ENCODE data around the gene COL6A1. TPM values are rescaled to one million over a fixed set of nuclear protein-coding genes. Genes with fewer than 3 reads are reported as not detected.

The COL6A1 gene
- polyA plus RNA-seq, 2 donors: 105 to 123 TPM

GRCh38 chr21:45965084-45965809 lies 16.3 kb upstream of the COL6A1 start:
- H3K27me3 ChIP-seq (ENCODE audit: control insufficient read depth in 1 of 2, insufficient read depth in 2 of 2, low read length in 2 of 2): no peaks in the 10 kb centered on the region
- 85 to 88% methylated on average over 4 of the region's 4 CpGs for WGBS, 2 donors
- no peaks in the 10 kb centered on the region for H3K36me3 ChIP-seq (ENCODE audit: control insufficient read depth in 2 of 2, insufficient read depth in 2 of 2, low read length in 1 of 2)
- no peak overlapping the region for H3K4me3 ChIP-seq (ENCODE audit: low read depth in 1 of 2, low read length in 2 of 2)
- no peaks in the 10 kb centered on the region for H3K4me1 ChIP-seq (ENCODE audit: control insufficient read depth in 2 of 2, insufficient read depth in 2 of 2, low read length in 1 of 2)
- H3K9me3 ChIP-seq (ENCODE audit: control insufficient read depth in 2 of 2, insufficient read depth in 1 of 2, low read depth in 1 of 2, low read length in 1 of 2): peaks cover 0 to 3% of the 10 kb centered on the region in 2 donors
- no peak overlapping the region for H3K27ac ChIP-seq (ENCODE audit: low read depth in 2 of 2, low read length in 1 of 2)

- Histone ChIP-seq H3K27me3 (ENCODE audit: control insufficient read depth in 1 of 2, insufficient read depth in 2 of 2, low read length in 2 of 2) (no peaks in the 10 kb centered on the region), H3K36me3 (ENCODE audit: control insufficient read depth in 2 of 2, insufficient read depth in 2 of 2, low read length in 1 of 2) (no peaks in the 10 kb centered on the region), H3K27ac (ENCODE audit: low read depth in 2 of 2, low read length in 1 of 2) (no peak overlapping the region), H3K4me1 (ENCODE audit: control insufficient read depth in 2 of 2, insufficient read depth in 2 of 2, low read length in 1 of 2) (peaks cover 0 to 3% of the 10 kb centered on the region in 2 donors), H3K9me3 (ENCODE audit: control insufficient read depth in 2 of 2, insufficient read depth in 1 of 2, low read depth in 1 of 2, low read length in 1 of 2) (peaks cover 0 to 3% of the 10 kb centered on the region in 2 donors), H3K4me3 (ENCODE audit: low read depth in 1 of 2, low read length in 2 of 2) (no peak overlapping the region)
- 69% methylated on average over 9 of the region's 9 CpGs for WGBS, 2 donors
Measured at GRCh38 chr21:45966791-45967394, 14.7 kb upstream of the COL6A1 start.

DNA sequence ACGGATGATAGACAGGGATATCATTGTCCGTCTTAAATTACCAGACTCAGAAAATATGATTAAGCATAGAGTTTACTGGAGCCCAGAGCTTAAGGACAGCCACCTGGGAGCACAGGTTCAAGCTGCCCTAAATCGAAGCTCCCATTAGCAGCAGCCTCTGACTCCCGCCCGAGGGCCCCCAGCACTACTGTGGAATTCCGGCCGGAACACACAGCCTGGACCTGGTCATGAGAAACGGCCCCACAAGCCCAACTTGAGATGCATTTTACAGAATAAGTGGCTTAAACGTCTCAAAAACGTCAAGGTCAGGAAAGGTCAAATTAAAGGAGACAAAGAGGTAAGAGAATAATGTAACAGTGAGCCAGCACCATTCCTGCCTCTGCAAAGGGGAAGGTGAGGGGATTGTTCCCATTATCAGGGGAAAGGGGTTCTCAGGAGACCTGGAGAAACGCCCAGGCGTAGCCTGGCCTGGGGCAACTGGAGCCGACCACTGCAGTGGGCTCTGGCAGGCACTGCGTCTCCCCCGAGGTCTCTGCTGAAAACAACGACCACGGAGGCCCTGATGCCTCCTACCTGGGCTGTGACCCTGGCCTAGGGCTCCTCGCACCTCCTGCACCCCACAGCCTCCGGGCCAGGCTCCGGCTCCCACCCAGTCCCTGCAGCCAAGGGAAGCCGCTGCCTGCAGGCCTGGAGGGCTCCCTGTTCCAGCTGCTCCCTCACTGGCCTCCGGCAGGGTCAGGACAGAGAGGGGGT lies 11.5 kb upstream of the COL6A1 start:
- Histone ChIP-seq H3K36me3 (ENCODE audit: control insufficient read depth in 2 of 2, insufficient read depth in 2 of 2, low read length in 1 of 2) (no peaks in the 10 kb centered on the region), H3K27me3 (ENCODE audit: control insufficient read depth in 1 of 2, insufficient read depth in 2 of 2, low read length in 2 of 2) (peaks cover 0 to 9% of the 10 kb centered on the region in 2 donors), H3K9me3 (ENCODE audit: control insufficient read depth in 2 of 2, insufficient read depth in 1 of 2, low read depth in 1 of 2, low read length in 1 of 2) (no peaks in the 10 kb centered on the region), H3K27ac (ENCODE audit: low read depth in 2 of 2, low read length in 1 of 2) (no peak overlapping the region), H3K4me1 (ENCODE audit: control insufficient read depth in 2 of 2, insufficient read depth in 2 of 2, low read length in 1 of 2) (peaks cover 3 to 18% of the 10 kb centered on the region in 2 donors), H3K4me3 (ENCODE audit: low read depth in 1 of 2, low read length in 2 of 2) (no peak overlapping the region)
- WGBS, 2 donors: 62 to 65% methylated on average over 18 to 22 of the region's 22 CpGs

DNA sequence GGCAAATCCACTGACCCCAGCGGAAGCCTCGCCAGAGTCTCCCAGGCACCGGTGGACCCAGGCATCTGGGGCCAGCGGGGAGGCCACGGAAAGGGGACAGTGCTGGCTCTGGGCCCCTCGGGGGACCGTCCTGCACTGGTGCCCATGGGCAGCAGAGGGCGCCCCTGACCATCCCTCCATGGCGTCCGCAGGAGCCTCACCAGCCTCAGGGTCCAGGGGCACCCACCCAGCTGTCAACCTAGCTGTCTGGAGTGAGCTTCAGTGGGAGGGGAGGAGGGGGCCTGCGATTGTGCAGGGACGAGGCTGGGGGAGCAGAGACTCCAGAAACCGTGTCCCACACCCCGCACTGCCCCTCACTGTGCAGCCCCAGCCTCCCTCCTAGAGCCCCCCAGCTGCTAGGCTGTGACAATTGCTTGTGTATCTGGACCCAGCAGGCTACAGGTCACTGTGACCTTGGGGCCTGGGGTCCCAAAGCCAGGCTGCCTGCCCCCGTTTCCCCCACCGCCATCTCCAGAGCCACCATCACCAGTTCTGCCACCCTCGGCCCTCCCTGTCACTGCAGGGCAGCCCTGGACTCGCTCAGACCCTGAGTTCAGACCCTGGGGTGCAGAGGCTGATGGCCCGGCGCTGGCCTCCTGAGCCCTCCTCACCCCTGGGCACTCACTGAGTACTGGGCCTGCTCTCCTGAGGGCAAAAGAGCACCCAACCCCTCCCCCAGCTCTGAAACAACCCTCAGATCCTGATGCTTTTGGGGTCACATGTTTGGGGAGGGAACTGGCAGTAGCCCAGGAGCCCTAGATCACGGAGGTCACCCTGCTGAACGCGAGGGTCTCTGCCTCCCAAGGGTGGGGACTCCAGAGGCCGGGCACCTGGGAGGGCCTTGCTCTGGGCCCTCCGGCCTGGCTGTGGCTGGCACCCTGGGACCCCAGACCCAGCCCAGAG lies 10.6 kb upstream of the COL6A1 start:
- peak overlapping the region; percentile 70 to 83 for H3K27ac ChIP-seq (ENCODE audit: low read depth in 2 of 2, low read length in 1 of 2)
- no peaks in the 10 kb centered on the region for H3K9me3 ChIP-seq (ENCODE audit: control insufficient read depth in 2 of 2, insufficient read depth in 1 of 2, low read depth in 1 of 2, low read length in 1 of 2)
- peaks cover 3 to 18% of the 10 kb centered on the region in 2 donors for H3K4me1 ChIP-seq (ENCODE audit: control insufficient read depth in 2 of 2, insufficient read depth in 2 of 2, low read length in 1 of 2)
- H3K36me3 ChIP-seq (ENCODE audit: control insufficient read depth in 2 of 2, insufficient read depth in 2 of 2, low read length in 1 of 2): no peaks in the 10 kb centered on the region
- H3K27me3 ChIP-seq (ENCODE audit: control insufficient read depth in 1 of 2, insufficient read depth in 2 of 2, low read length in 2 of 2): peaks cover 0 to 9% of the 10 kb centered on the region in 2 donors
- no peak overlapping the region for H3K4me3 ChIP-seq (ENCODE audit: low read depth in 1 of 2, low read length in 2 of 2)
- 33% methylated on average over 23 to 25 of the region's 25 CpGs for whole genome bisulfite sequencing, 2 donors

DNA sequence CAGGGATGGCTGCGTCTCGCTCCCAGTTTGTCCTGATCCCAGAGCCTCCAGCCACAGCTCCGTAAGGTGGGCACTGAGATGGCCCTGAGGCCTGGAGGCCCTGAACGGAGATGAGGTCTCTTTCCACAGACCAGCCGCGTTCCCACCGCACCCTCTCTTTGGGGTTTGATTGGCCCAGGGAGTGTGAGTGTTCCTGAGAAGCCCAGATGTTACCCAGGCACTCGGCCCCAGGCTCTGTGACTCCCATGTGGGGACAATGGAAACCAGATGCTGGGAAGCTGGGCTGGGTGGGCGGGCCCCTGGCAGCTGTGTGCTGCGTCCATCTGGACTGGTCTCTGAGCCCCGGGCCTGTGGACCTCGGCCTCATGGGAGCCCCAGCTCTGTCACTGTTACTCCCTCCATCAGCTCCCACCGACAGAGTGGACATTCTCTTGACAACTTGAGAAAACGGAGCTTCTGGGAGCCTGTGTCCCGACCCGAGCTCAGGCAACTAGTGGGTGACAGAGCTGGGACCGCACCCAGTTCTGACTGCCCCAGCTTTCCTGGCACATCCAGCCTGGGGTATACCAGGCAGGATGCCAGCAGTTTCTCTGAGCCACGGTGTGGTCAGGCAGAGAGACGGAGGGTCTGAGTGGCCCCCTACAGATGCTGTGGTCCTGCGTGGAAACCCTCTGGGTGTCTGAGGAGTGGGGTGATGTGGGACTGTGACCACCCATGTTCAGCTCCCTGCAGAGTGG lies 9.8 kb upstream of the COL6A1 start:
- H3K27me3 ChIP-seq (ENCODE audit: control insufficient read depth in 1 of 2, insufficient read depth in 2 of 2, low read length in 2 of 2): peaks cover 0 to 9% of the 10 kb centered on the region in 2 donors
- no peaks in the 10 kb centered on the region for H3K36me3 ChIP-seq (ENCODE audit: control insufficient read depth in 2 of 2, insufficient read depth in 2 of 2, low read length in 1 of 2)
- H3K27ac ChIP-seq (ENCODE audit: low read depth in 2 of 2, low read length in 1 of 2): peak overlapping the region; percentile 83 to 93
- no peaks in the 10 kb centered on the region for H3K9me3 ChIP-seq (ENCODE audit: control insufficient read depth in 2 of 2, insufficient read depth in 1 of 2, low read depth in 1 of 2, low read length in 1 of 2)
- whole genome bisulfite sequencing, 2 donors: 59 to 62% methylated on average over 20 of the region's 20 CpGs
- H3K4me3 ChIP-seq (ENCODE audit: low read depth in 1 of 2, low read length in 2 of 2): no peak overlapping the region
- peaks cover 3 to 18% of the 10 kb centered on the region in 2 donors for H3K4me1 ChIP-seq (ENCODE audit: control insufficient read depth in 2 of 2, insufficient read depth in 2 of 2, low read length in 1 of 2)

DNA sequence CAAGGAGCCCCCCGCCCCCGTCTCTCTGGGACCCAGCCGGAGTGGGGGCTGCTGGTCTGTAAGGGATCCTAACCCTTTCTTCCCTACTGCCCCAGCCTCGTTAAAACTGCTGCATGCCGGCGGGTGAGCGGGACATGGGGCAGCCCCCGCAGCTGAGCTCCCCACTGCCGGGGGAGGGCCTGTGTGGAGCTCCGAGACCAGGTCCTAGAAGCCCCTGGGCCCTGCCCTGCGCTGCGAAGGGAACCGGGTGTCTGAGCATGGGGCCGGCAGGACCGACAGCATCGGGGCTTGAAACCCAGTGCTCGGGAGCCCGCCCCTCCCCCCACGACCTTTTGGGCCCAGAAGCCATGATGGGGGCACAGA lies 9.2 kb upstream of the COL6A1 start:
- Histone ChIP-seq H3K27ac (ENCODE audit: low read depth in 2 of 2, low read length in 1 of 2) (peak overlapping the region; percentile 83 to 93), H3K9me3 (ENCODE audit: control insufficient read depth in 2 of 2, insufficient read depth in 1 of 2, low read depth in 1 of 2, low read length in 1 of 2) (no peaks in the 10 kb centered on the region), H3K4me3 (ENCODE audit: low read depth in 1 of 2, low read length in 2 of 2) (no peak overlapping the region), H3K36me3 (ENCODE audit: control insufficient read depth in 2 of 2, insufficient read depth in 2 of 2, low read length in 1 of 2) (no peaks in the 10 kb centered on the region), H3K4me1 (ENCODE audit: control insufficient read depth in 2 of 2, insufficient read depth in 2 of 2, low read length in 1 of 2) (peaks cover 3 to 18% of the 10 kb centered on the region in 2 donors), H3K27me3 (ENCODE audit: control insufficient read depth in 1 of 2, insufficient read depth in 2 of 2, low read length in 2 of 2) (peaks cover 0 to 9% of the 10 kb centered on the region in 2 donors)
- 42 to 53% methylated on average over 19 of the region's 19 CpGs for WGBS, 2 donors

- H3K36me3 ChIP-seq (ENCODE audit: control insufficient read depth in 2 of 2, insufficient read depth in 2 of 2, low read length in 1 of 2): no peaks in the 10 kb centered on the region
- H3K27ac ChIP-seq (ENCODE audit: low read depth in 2 of 2, low read length in 1 of 2): peak overlapping the region; percentile 83 to 93
- peak overlapping the region; percentile 35 to 36 for H3K4me3 ChIP-seq (ENCODE audit: low read depth in 1 of 2, low read length in 2 of 2)
- peaks cover 3 to 18% of the 10 kb centered on the region in 2 donors for H3K4me1 ChIP-seq (ENCODE audit: control insufficient read depth in 2 of 2, insufficient read depth in 2 of 2, low read length in 1 of 2)
- H3K27me3 ChIP-seq (ENCODE audit: control insufficient read depth in 1 of 2, insufficient read depth in 2 of 2, low read length in 2 of 2): peaks cover 0 to 9% of the 10 kb centered on the region in 2 donors
- 3 to 5% methylated on average over 44 to 58 of the region's 58 CpGs for WGBS, 2 donors
- no peaks in the 10 kb centered on the region for H3K9me3 ChIP-seq (ENCODE audit: control insufficient read depth in 2 of 2, insufficient read depth in 1 of 2, low read depth in 1 of 2, low read length in 1 of 2)
Measured at GRCh38 chr21:45972716-45973474, 8.7 kb upstream of the COL6A1 start.

GRCh38 chr21:45973475-45974072 lies 8.0 kb upstream of the COL6A1 start:
- Histone ChIP-seq H3K4me1 (ENCODE audit: control insufficient read depth in 2 of 2, insufficient read depth in 2 of 2, low read length in 1 of 2) (peaks cover 3 to 18% of the 10 kb centered on the region in 2 donors), H3K36me3 (ENCODE audit: control insufficient read depth in 2 of 2, insufficient read depth in 2 of 2, low read length in 1 of 2) (no peaks in the 10 kb centered on the region), H3K27me3 (ENCODE audit: control insufficient read depth in 1 of 2, insufficient read depth in 2 of 2, low read length in 2 of 2) (peaks cover 0 to 9% of the 10 kb centered on the region in 2 donors), H3K4me3 (ENCODE audit: low read depth in 1 of 2, low read length in 2 of 2) (peak overlapping the region; percentile 35 to 36), H3K27ac (ENCODE audit: low read depth in 2 of 2, low read length in 1 of 2) (peak overlapping the region; percentile 91 to 93), H3K9me3 (ENCODE audit: control insufficient read depth in 2 of 2, insufficient read depth in 1 of 2, low read depth in 1 of 2, low read length in 1 of 2) (no peaks in the 10 kb centered on the region)
- WGBS, 2 donors: 1 to 2% methylated on average over 33 to 38 of the region's 38 CpGs

All from esophagus (tissue), 2 donors.